ENCODE data around the gene PRR33. TPM values are rescaled to one million over a fixed set of nuclear protein-coding genes. Genes with fewer than 3 reads are reported as not detected.

The PRR33 gene
- total and polyA plus RNA-seq, 4 donors: not detected

- H3K27me3 ChIP-seq (ENCODE audit: control insufficient read depth in 4 of 4, insufficient read depth in 4 of 4, low read length in 3 of 4): no peaks in the 10 kb centered on the region
- H3K27ac ChIP-seq (ENCODE audit: low read depth in 1 of 2, low read length in 2 of 2): no peak overlapping the region
- peaks cover 0 to 6% (median 3%) of the 10 kb centered on the region in 4 donors for H3K4me1 ChIP-seq (ENCODE audit: control insufficient read depth in 4 of 4, insufficient read depth in 4 of 4, low read length in 3 of 4)
- H3K9me3 ChIP-seq (ENCODE audit: control insufficient read depth in 4 of 4, low read length in 3 of 4): no peaks in the 10 kb centered on the region
- H3K36me3 ChIP-seq (ENCODE audit: control insufficient read depth in 4 of 4, insufficient read depth in 3 of 4, low read depth in 1 of 4, low read length in 3 of 4): no peaks in the 10 kb centered on the region
- TF ChIP-seq CTCF (IDR thresholded peaks at IDR 0.05; ENCODE audit: low read depth, low read length, missing input control): no peak
- TF ChIP-seq RAD21 (IDR thresholded peaks at IDR 0.05): no peak
- TF ChIP-seq HNF4G (IDR thresholded peaks at IDR 0.05): no peak
- TF ChIP-seq ZBTB33 (IDR thresholded peaks at IDR 0.05): no peak
- TF ChIP-seq YY1 (IDR thresholded peaks at IDR 0.05): no peak
- no peak for TF ChIP-seq EGR1 (IDR thresholded peaks at IDR 0.05; ENCODE audit: low read depth in 2 of 2)
- no peak for TF ChIP-seq NR2F2 (IDR thresholded peaks at IDR 0.05)
- no peak for TF ChIP-seq SP1 (IDR thresholded peaks at IDR 0.05)
- TF ChIP-seq RXRA (IDR thresholded peaks at IDR 0.05): no peak
- no peak for TF ChIP-seq TAF1 (conservative IDR thresholded peaks at IDR 0.05)
- TF ChIP-seq GABPA (IDR thresholded peaks at IDR 0.05 in 1 of 2, conservative IDR thresholded peaks at IDR 0.05 in 1 of 2): no peak
- TF ChIP-seq FOXA2 (IDR thresholded peaks at IDR 0.05): no peak
- no peak for TF ChIP-seq JUND (IDR thresholded peaks at IDR 0.05)
- no peak for TF ChIP-seq FOXA1 (IDR thresholded peaks at IDR 0.05)
- no peak for TF ChIP-seq MAX (IDR thresholded peaks at IDR 0.05)
- no peak for TF ChIP-seq REST (IDR thresholded peaks at IDR 0.05)
- WGBS: 85% methylated on average over 11 of the region's 11 CpGs
- H3K9ac ChIP-seq (ENCODE audit: low read depth in 1 of 2, low read length in 2 of 2): no peak overlapping the region
- no peak overlapping the region for H3K4me3 ChIP-seq (ENCODE audit: low read depth in 1 of 3, low read length in 3 of 3)
- DNase-seq (ENCODE audit: low spot score): no peak
Observed at GRCh38 chr11:1843098-1843473, 48.6 kb downstream of the PRR33 start.
